Measurements from ENCODE around the gene MAPKAP1.

DNA sequence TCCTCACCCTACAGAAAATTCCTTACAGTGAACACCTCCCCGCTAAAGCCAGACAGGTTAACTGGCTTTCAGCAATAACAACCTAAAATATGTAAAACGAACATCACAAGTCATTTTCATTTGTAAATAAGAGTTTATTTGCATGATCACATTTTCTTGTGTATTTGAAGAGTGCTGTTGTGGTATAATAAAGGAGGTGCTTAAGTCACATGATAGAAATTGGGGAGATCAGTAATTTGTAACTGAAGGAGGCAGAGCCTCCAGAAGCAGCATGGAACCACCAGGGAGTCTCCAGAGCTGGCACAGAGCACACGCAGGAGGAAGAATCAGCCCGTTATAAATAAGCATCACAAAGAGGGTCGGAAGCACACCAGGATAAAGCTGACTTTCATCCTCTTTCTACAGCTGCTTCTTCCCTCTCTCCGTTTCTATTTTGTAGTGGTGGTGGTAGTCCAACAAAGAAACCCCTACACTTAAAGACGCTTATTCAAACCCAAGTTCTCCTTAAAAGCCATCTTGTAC is 210.6 kb downstream of the MAPKAP1 start:
- TF ChIP-seq, protein P1, sequence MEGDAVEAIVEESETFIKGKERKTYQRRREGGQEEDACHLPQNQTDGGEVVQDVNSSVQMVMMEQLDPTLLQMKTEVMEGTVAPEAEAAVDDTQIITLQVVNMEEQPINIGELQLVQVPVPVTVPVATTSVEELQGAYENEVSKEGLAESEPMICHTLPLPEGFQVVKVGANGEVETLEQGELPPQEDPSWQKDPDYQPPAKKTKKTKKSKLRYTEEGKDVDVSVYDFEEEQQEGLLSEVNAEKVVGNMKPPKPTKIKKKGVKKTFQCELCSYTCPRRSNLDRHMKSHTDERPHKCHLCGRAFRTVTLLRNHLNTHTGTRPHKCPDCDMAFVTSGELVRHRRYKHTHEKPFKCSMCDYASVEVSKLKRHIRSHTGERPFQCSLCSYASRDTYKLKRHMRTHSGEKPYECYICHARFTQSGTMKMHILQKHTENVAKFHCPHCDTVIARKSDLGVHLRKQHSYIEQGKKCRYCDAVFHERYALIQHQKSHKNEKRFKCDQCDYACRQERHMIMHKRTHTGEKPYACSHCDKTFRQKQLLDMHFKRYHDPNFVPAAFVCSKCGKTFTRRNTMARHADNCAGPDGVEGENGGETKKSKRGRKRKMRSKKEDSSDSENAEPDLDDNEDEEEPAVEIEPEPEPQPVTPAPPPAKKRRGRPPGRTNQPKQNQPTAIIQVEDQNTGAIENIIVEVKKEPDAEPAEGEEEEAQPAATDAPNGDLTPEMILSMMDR (IDR thresholded peaks at IDR 0.05; ENCODE audit: low read depth, low read length): no peak
- no peak for TF ChIP-seq POLR2A (IDR thresholded peaks at IDR 0.05; ENCODE audit: extremely low read depth, insufficient read length)
- TF ChIP-seq, protein P2, sequence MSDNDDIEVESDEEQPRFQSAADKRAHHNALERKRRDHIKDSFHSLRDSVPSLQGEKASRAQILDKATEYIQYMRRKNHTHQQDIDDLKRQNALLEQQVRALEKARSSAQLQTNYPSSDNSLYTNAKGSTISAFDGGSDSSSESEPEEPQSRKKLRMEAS (IDR thresholded peaks at IDR 0.05; ENCODE audit: low read depth, low read length): no peak

Data from NB4 (cell line).